ENCODE results near the gene RPP14. TPM values are rescaled to one million over a fixed set of nuclear protein-coding genes. Genes with fewer than 3 reads are reported as not detected.
"Not testable (repeated sequence)": the region's sequence is repeated elsewhere in the genome, so short reads cannot be mapped to it uniquely, and the experiment has no call there.

The RPP14 gene
- total and polyA plus RNA-seq, 2 experiments from 2014 or later, result 13.4 to 14.9 TPM

DNA sequence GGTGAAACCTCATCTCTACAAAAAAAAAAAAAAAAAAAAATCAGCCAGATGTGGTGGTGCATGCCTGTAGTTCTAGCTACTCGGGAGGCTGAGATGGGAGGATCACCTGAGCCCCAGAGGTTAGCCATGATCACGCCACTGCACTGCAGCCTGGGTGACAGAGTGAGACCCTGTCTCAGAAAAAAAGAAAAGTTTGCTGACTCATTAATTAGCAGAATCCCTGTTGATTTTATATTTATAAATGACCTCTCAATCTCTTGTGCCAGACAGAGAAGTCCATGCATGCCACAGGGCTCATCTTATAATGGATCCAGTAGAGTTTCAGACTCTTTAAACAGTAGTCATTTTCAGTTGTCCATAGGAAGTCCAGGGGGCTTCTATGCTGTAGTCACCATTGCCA, 35.6 kb upstream of the RPP14 start:
- TF ChIP-seq EZH2phosphoT487 (IDR thresholded peaks at IDR 0.05; ENCODE audit: insufficient read depth, low read depth) (no peak), EZH2 (IDR thresholded peaks at IDR 0.05; ENCODE audit: insufficient read depth, poor library complexity, severe bottlenecking) (no peak)
- H3K4me1 ChIP-seq (ENCODE audit: insufficient read depth), result peaks cover 23% of the 10 kb centered on the region
- no peak overlapping the region for H3K4me2 ChIP-seq (ENCODE audit: unreplicated experiment)
- H3K9ac ChIP-seq, result no peak overlapping the region
- DNase-seq, result no peak
- no peaks in the 10 kb centered on the region for H4K20me1 ChIP-seq (ENCODE audit: insufficient read depth)
- H3K9me2 ChIP-seq (ENCODE audit: insufficient read depth), result no peaks in the 10 kb centered on the region
- no peaks in the 10 kb centered on the region for H3K9me3 ChIP-seq (ENCODE audit: low read depth)
- H3F3A ChIP-seq (ENCODE audit: insufficient read depth), result peaks cover 24% of the 10 kb centered on the region
- H3K4me3 ChIP-seq, result no peak overlapping the region
- no peaks in the 10 kb centered on the region for H3K79me2 ChIP-seq (ENCODE audit: insufficient read depth)
- no peaks in the 10 kb centered on the region for H3K27me3 ChIP-seq (replicated peaks; ENCODE audit: insufficient read depth)
- in situ Hi-C loops (cut with MboI), result no loop called here
- H3K36me3 ChIP-seq (ENCODE audit: low read depth), result no peaks in the 10 kb centered on the region
- whole genome bisulfite sequencing, 2 experiments (ENCODE audit: low coverage in 1 of 2, low lambda C conversion rate in 2 of 2, missing lambda C conversion rate in 2 of 2), result 100% methylated on average over 2 of the region's 2 CpGs
- no peak overlapping the region for H2AFZ ChIP-seq
- no peak overlapping the region for H3K27ac ChIP-seq

DNA sequence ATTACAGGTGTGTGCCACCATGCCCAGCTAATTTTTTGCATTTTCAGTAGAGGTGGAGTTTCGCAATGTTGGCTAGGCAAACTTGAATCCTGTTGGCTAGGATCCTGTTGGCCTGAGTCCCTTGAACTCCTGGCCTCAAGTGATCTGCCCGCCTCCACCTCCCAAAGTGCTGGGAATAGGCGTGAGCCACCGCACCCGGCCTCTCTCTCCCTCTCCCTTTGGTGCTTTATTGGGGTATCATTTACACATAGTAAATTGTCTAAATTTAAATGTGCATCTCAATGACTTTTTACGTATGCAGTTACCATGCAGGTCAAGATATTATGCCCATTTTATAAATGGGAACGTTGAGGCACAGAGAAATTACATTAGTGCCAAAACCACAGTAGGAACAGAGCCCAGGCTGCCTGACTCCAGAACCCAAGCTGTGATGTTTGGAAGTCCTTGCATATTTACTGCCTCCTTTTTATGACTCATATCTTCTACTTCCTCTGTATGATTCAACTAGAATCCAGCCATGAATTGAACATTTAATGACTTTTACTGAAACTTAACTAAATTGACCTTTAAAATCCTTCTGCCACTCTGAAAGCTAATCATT, 34.0 kb upstream of the RPP14 start:
- Histone ChIP-seq H3K9ac (peak overlapping the region; percentile 69), H3K4me3 (peak overlapping the region; percentile 60), H3K4me2 (ENCODE audit: unreplicated experiment) (peak overlapping the region; percentile 84), H3K79me2 (ENCODE audit: insufficient read depth) (no peaks in the 10 kb centered on the region), H3K9me3 (ENCODE audit: low read depth) (no peaks in the 10 kb centered on the region), H2AFZ (peak overlapping the region; percentile 79), H4K20me1 (ENCODE audit: insufficient read depth) (no peaks in the 10 kb centered on the region), H3K9me2 (ENCODE audit: insufficient read depth) (no peaks in the 10 kb centered on the region), H3K4me1 (ENCODE audit: insufficient read depth) (peaks cover 23% of the 10 kb centered on the region), H3F3A (ENCODE audit: insufficient read depth) (peaks cover 24% of the 10 kb centered on the region), H3K27ac (peak overlapping the region; percentile 85), H3K36me3 (ENCODE audit: low read depth) (no peaks in the 10 kb centered on the region), H3K27me3 (replicated peaks; ENCODE audit: insufficient read depth) (no peaks in the 10 kb centered on the region)
- TF ChIP-seq EZH2phosphoT487 (IDR thresholded peaks at IDR 0.05; ENCODE audit: insufficient read depth, low read depth), result no peak
- no peak for TF ChIP-seq EZH2 (IDR thresholded peaks at IDR 0.05; ENCODE audit: insufficient read depth, poor library complexity, severe bottlenecking)
- in situ Hi-C loops (cut with MboI), result no loop called here
- WGBS, 2 experiments (ENCODE audit: low coverage in 1 of 2, low lambda C conversion rate in 2 of 2, missing lambda C conversion rate in 2 of 2), result 34 to 40% methylated on average over 7 of the region's 7 CpGs
- DNase-seq, result peak; percentile 93

DNA sequence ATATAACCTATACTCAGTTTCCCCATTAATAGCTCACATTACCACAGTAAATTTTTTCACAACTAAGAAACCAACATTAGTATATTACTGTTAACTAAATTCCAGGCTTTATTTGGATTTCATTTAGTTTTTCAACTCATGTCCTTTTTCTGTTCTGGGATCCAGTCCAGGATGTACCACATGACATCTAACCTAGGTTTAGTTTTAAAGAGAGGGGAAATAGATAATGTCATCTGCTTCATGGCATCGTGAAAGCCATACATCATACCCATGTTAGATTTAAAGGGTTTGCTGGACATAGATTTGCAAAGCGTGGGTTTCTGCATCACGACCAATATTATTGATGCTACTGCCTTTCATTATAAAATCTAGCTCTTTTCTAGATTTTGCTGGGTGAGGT, 33.2 kb upstream of the RPP14 start:
- Histone ChIP-seq H3K4me1 (ENCODE audit: insufficient read depth) (peaks cover 23% of the 10 kb centered on the region), H3K4me3 (peak overlapping the region; percentile 60; the same call in 1 of the 2 replicates), H3K9ac (peak overlapping the region; percentile 69), H3K27me3 (replicated peaks; ENCODE audit: insufficient read depth) (no peaks in the 10 kb centered on the region), H3K9me3 (ENCODE audit: low read depth) (no peaks in the 10 kb centered on the region), H3K79me2 (ENCODE audit: insufficient read depth) (no peaks in the 10 kb centered on the region), H3K9me2 (ENCODE audit: insufficient read depth) (no peaks in the 10 kb centered on the region), H2AFZ (no peak overlapping the region), H3K27ac (peak overlapping the region; percentile 85), H3F3A (ENCODE audit: insufficient read depth) (peaks cover 24% of the 10 kb centered on the region), H4K20me1 (ENCODE audit: insufficient read depth) (no peaks in the 10 kb centered on the region), H3K4me2 (ENCODE audit: unreplicated experiment) (peak overlapping the region; percentile 84), H3K36me3 (ENCODE audit: low read depth) (no peaks in the 10 kb centered on the region)
- WGBS, 2 experiments (ENCODE audit: low coverage in 1 of 2, low lambda C conversion rate in 2 of 2, missing lambda C conversion rate in 2 of 2), result 84% methylated on average over 3 of the region's 3 CpGs
- peak; percentile 32 for DNase-seq
- in situ Hi-C loops (cut with MboI), result no loop called here
- TF ChIP-seq EZH2 (IDR thresholded peaks at IDR 0.05; ENCODE audit: insufficient read depth, poor library complexity, severe bottlenecking) (no peak), EZH2phosphoT487 (IDR thresholded peaks at IDR 0.05; ENCODE audit: insufficient read depth, low read depth) (no peak)

DNA sequence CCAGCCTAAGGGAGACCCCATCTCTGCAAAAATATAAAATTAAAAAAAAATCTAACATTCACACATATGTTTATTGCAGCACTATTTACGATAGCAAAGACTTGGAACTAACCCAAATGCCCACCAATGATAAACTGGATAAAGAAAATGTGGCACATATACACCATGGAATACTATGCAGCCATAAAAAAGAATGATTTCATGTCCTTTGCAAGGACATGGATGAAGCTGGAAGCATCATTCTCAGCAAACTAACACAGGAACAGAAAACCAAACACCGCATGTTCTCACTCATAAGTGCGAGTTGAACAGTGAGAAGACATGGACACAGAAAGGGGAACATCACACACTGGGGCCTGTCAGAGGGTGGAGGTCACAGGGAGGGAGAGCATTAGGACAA, 32.7 kb upstream of the RPP14 start:
- WGBS, 2 experiments (ENCODE audit: low coverage in 1 of 2, low lambda C conversion rate in 2 of 2, missing lambda C conversion rate in 2 of 2), result 95 to 99% methylated on average over 3 of the region's 3 CpGs

More for the DNA sequence above, 32.7 kb upstream of the RPP14 start:
- Histone ChIP-seq H3K4me2 (ENCODE audit: unreplicated experiment) (peak overlapping the region; percentile 84), H3K27ac (peak overlapping the region; percentile 85; the same call in 1 of the 2 replicates), H3F3A (ENCODE audit: insufficient read depth) (peaks cover 24% of the 10 kb centered on the region), H3K4me1 (ENCODE audit: insufficient read depth) (peaks cover 23% of the 10 kb centered on the region)
- H3K9me3 ChIP-seq (ENCODE audit: low read depth); H4K20me1 ChIP-seq (ENCODE audit: insufficient read depth); in situ Hi-C loops (cut with MboI); H3K79me2 ChIP-seq (ENCODE audit: insufficient read depth); H2AFZ ChIP-seq; H3K4me3 ChIP-seq; H3K27me3 ChIP-seq (replicated peaks; ENCODE audit: insufficient read depth); DNase-seq; H3K36me3 ChIP-seq (ENCODE audit: low read depth); H3K9ac ChIP-seq; H3K9me2 ChIP-seq (ENCODE audit: insufficient read depth): not testable (repeated sequence)

Measured in GM23248 (cell line).